ENCODE measurements around the gene LINC01488.

LINC01488 gene

DNA sequence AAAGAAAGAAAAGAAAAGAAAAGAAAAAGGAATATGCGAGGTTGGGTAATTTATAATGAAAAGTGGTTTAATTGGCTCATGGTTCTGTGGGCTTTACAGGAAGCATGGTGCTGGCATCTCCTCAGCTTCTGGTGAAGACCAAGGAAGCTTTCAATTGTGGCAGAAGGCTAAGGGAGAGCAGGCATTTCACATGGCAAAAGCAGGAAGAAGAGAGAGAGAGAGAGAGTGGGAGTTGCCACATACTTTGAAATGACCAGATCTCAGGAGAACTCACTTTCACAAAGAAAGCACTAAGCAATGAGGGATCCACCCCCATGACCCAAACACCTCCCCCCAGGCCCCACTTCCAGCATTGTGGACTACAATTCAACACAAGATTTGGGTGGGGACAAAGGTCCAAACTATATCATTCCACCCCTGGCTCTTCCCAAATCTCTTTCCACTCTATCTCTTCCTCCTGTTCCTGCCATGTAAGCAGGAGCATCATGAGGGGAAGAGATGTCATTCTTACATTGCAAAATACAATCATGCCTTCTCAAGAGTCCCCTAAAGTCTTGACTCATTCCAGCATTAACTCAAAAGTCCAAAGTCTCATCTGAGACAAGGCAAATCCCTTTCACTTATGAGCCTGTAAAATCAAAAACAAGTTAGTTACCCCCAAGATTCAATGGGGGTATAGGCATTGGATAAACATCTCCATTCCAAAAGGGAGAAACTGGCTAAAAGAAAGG is 38.9 kb downstream of the LINC01488 start:
- TF ChIP-seq POLR2AphosphoS5 (IDR thresholded peaks at IDR 0.05; ENCODE audit: low read depth, low read length) (no peak), POU2F2 (IDR thresholded peaks at IDR 0.05; ENCODE audit: low read depth, low read length) (no peak), SPI1 (IDR thresholded peaks at IDR 0.05; ENCODE audit: low read depth, low read length) (no peak)
- FAIRE-seq (no peak), DNase-seq (ENCODE audit: insufficient read length, low spot score) (no peak)

DNA sequence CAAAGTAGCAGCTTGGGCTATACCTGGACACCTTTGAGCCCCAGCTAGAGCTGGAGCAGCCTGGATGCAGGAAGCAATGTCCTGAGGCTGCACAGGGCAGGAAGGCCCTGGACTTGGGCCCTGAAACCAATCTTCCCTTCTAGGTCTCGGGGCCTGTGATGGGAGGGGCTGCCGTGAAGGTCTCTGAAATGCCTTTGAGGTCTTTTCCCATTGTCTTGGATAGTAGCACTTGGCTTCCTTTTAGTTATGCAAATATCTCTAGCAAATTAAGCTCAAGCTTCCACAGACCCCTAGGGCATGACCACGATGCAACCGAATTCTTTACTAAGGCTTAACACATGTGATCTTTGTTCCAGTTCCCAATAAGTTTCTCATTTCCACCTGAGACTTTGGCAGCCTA is 40.0 kb downstream of the LINC01488 start:
- TF ChIP-seq PAX5 (IDR thresholded peaks at IDR 0.05; ENCODE audit: insufficient read depth, low read length, severe bottlenecking) (no peak), POLR2AphosphoS5 (IDR thresholded peaks at IDR 0.05; ENCODE audit: low read depth, low read length) (no peak), SPI1 (IDR thresholded peaks at IDR 0.05; ENCODE audit: low read depth, low read length) (no peak), POU2F2 (IDR thresholded peaks at IDR 0.05; ENCODE audit: low read depth, low read length) (no peak), POLR2A (IDR thresholded peaks at IDR 0.05; ENCODE audit: low read depth, low read length) (no peak), TAF1 (IDR thresholded peaks at IDR 0.05; ENCODE audit: low read depth, low read length) (no peak)
- no peak for DNase-seq (ENCODE audit: insufficient read length, low spot score)
- no peak for FAIRE-seq

DNA sequence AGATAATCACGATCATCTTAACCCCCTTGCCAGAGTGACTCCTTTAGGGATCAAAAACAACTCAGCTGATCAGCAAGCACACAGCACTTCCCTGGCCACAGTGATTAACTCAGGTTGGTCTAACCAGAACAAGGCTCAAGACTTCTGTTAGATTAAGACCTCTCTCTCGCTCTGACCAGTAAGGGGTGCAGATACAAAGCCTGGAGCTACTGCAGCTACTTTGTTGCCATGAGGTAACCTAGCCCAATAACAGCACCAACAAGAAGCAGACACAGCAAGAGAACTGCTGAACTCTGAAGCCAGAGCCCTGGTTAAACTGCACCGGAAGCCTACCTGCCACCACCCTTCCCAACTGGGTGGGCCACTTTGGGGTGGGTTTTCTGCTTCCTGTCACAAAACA is 42.0 kb downstream of the LINC01488 start:
- FAIRE-seq (no peak), DNase-seq (ENCODE audit: insufficient read length, low spot score) (no peak)
- TF ChIP-seq SPI1 (IDR thresholded peaks at IDR 0.05; ENCODE audit: low read depth, low read length) (no peak), POLR2A (IDR thresholded peaks at IDR 0.05; ENCODE audit: low read depth, low read length) (no peak), POLR2AphosphoS5 (IDR thresholded peaks at IDR 0.05; ENCODE audit: low read depth, low read length) (no peak), PAX5 (IDR thresholded peaks at IDR 0.05; ENCODE audit: insufficient read depth, low read length, severe bottlenecking) (no peak), POU2F2 (IDR thresholded peaks at IDR 0.05; ENCODE audit: low read depth, low read length) (no peak), TAF1 (IDR thresholded peaks at IDR 0.05; ENCODE audit: low read depth, low read length) (no peak)

DNA sequence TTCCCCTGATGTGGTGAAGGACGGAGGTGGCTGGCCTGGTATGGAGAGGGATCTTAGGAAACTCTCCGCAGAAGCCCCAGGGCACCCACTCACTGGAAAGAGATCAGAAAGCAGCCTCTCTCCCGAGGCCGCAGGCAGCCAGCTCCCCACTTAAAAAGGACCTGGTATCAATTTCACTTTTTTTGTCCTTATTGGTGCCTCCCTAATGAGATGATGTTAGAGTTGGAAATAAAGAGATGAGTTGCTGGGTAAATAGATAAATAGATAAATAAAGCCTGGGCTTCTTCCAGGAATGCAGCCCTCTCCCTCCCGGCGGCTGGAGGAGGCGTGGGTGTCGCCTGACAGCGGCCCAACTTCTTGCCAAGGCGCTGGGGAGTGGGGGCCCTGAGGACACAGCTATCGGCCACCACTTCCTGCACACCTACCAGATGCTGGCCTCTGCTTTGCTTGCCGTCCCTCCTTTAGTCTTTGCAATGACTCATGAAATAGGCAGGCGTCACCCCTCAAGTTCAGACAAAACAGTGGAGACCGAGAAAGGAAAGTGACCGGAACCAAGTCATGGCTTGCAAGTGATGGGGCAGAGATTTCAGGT is 42.9 kb downstream of the LINC01488 start:
- TF ChIP-seq TAF1 (IDR thresholded peaks at IDR 0.05; ENCODE audit: low read depth, low read length) (no peak), SPI1 (IDR thresholded peaks at IDR 0.05; ENCODE audit: low read depth, low read length) (no peak), PAX5 (IDR thresholded peaks at IDR 0.05; ENCODE audit: insufficient read depth, low read length, severe bottlenecking) (no peak)
- FAIRE-seq = no peak
- DNase-seq (ENCODE audit: insufficient read length, low spot score) = no peak

DNA sequence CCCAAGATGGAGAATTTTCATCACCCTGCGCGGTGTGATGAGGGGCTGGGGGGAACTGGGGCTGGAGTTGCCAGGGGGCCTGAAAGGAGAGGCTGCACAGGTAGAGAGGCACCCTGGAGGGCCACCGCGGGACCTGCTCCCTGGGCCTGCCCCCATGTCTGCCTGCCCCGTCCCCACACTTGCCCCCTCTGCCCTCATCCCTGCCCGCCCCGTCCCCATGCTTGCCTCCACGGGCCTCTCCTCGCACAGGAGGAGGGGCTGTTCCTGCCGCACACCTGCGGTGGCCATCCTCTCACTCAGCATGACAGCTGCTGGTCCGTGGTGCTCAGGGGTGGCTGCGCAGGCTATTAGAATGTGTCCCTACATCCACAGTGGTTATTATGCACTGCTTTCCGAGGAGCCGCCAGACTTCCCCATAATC is 43.5 kb downstream of the LINC01488 start:
- FAIRE-seq (no peak), DNase-seq (ENCODE audit: insufficient read length, low spot score) (no peak)
- no peak for TF ChIP-seq SPI1 (IDR thresholded peaks at IDR 0.05; ENCODE audit: low read depth, low read length)
- TF ChIP-seq PAX5 (IDR thresholded peaks at IDR 0.05; ENCODE audit: insufficient read depth, low read length, severe bottlenecking) = no peak
- TF ChIP-seq POU2F2 (IDR thresholded peaks at IDR 0.05; ENCODE audit: low read depth, low read length) = no peak
- no peak for TF ChIP-seq POLR2AphosphoS5 (IDR thresholded peaks at IDR 0.05; ENCODE audit: low read depth, low read length)
- no peak for TF ChIP-seq TAF1 (IDR thresholded peaks at IDR 0.05; ENCODE audit: low read depth, low read length)
- no peak for TF ChIP-seq POLR2A (IDR thresholded peaks at IDR 0.05; ENCODE audit: low read depth, low read length)

DNA sequence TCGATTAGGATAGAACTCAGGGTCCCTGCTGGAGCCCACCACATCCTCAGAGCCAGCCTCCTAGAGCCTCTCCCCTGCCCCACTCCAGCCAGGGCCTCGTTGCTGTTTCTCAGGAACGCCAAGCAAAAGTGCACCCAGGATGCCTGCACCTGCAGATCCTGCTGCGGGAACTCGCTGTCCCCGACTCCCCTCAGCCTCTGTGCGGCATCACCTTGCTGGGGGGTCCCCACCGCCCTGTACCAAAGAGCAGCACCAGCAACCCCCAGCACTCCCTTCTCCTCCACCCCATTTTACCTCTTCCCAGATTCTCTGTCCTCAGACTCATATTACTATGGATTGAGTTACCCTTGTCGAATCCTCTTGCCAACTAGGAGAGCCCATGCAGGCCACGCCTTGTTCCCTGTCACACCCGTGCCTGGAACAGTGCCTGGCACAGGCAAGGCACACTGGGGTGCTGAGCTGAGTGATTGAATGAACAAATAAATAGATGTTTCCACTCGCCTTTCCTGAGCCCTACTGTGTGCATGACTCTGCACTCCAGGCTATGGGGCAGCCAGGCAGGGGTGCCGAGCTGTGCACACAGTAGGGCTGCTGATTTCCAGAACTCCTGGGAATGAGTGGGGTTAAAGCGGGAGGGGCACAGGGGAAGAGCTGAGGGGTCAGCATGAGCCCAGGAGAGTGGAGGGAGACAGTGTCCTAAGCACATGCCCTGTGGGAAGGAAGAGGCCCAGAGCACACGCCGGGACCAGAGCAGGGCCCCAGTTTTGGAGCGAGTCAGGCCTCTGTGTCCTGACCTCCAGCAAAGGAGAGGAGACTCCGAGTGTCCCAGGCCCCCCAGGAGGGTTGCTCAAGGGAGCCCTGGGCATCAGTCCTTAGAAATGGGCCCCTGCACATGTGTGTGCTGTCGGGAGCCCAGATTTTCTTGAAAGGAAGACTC is 44.3 kb downstream of the LINC01488 start:
- DNase-seq (ENCODE audit: insufficient read length, low spot score) (no peak), FAIRE-seq (no peak)
- TF ChIP-seq SPI1 (IDR thresholded peaks at IDR 0.05; ENCODE audit: low read depth, low read length) (no peak), POLR2A (IDR thresholded peaks at IDR 0.05; ENCODE audit: low read depth, low read length) (no peak)

DNA sequence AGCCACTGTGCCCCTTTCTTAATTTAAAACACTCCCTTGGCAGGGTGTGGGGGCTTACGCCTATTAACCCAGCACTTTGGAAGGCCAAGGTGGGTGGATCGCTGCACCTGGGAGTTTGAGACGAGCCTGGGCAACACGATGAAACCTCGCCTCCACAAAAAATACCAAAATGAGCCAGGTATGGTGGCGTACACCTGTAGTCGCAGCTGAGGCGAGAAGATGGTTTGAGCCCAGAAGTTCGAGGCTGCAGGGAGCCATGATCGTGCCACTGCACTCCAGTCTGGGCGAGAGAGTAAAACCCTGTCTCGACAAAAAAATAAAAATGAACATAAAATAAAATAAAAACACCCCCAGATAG is 45.0 kb downstream of the LINC01488 start:
- FAIRE-seq (no peak), DNase-seq (ENCODE audit: insufficient read length, low spot score) (no peak)
- TF ChIP-seq POLR2AphosphoS5 (IDR thresholded peaks at IDR 0.05; ENCODE audit: low read depth, low read length) (no peak), SPI1 (IDR thresholded peaks at IDR 0.05; ENCODE audit: low read depth, low read length) (no peak), TAF1 (IDR thresholded peaks at IDR 0.05; ENCODE audit: low read depth, low read length) (no peak), POU2F2 (IDR thresholded peaks at IDR 0.05; ENCODE audit: low read depth, low read length) (no peak), POLR2A (IDR thresholded peaks at IDR 0.05; ENCODE audit: low read depth, low read length) (no peak), PAX5 (IDR thresholded peaks at IDR 0.05; ENCODE audit: insufficient read depth, low read length, severe bottlenecking) (no peak)

DNA sequence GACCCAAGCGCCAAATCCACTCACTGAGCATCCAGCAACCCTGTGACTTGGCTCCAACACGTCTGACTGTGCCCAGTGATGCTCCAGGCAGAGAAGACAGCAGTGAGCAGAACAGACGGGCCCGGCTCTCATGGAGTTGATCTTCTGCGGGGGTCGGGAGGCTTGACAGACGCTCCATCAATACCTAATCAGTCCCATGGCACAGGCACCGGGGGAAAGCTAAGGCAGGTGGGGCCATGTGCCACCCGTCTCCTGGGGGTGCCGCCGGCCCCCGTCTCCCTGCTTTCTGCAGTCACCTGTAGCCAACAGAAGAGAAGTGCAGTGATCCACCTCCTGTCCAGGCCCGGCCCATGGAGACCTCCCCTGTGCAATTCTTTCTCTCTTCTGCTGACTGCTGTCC is 47.5 kb downstream of the LINC01488 start:
- no peak for DNase-seq (ENCODE audit: insufficient read length, low spot score)
- FAIRE-seq = no peak
- TF ChIP-seq PAX5 (IDR thresholded peaks at IDR 0.05; ENCODE audit: insufficient read depth, low read length, severe bottlenecking) (no peak), SPI1 (IDR thresholded peaks at IDR 0.05; ENCODE audit: low read depth, low read length) (no peak), POLR2AphosphoS5 (IDR thresholded peaks at IDR 0.05; ENCODE audit: low read depth, low read length) (no peak), POLR2A (IDR thresholded peaks at IDR 0.05; ENCODE audit: low read depth, low read length) (no peak), POU2F2 (IDR thresholded peaks at IDR 0.05; ENCODE audit: low read depth, low read length) (no peak), TAF1 (IDR thresholded peaks at IDR 0.05; ENCODE audit: low read depth, low read length) (no peak)

DNA sequence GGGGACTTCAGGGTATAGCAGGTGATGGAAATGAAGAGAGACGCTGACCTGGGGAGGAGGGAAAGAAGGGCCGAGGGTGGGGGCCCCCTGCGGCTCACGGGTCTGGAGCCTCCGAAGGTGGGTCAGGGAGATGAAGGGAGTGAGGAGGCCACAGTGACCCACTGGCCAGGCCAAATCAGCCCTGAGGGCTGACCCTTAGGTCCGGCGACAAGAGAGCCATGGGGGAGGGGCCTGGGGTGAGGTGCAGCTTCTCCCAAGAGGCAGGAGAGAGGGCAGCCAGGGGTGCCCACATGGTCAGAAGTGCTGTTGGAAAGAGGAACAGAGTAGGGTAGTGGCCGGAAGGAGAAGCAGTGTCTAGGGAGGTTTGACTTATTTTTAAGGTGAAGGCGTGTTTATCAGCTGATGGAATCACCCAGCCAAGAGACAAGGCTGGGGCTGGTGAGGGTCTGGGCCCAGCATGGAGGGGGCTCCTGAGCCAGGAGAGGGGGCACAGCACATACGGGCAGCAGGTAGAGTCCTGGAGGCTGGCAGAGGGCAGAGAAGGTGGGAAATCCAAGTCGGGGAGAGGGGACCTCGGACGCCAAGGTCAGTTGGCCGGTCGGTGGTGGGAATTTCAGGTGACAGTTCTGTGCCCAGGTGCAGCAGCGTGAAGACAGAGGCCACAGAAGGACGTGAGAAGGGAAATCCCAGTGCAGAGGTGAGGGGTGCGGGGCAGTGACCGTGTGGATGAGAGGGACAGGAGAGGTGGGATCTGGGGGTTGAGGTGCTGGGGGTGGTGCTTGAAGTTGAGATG is 49.0 kb downstream of the LINC01488 start:
- TF ChIP-seq TAF1 (IDR thresholded peaks at IDR 0.05; ENCODE audit: low read depth, low read length) (no peak), SPI1 (IDR thresholded peaks at IDR 0.05; ENCODE audit: low read depth, low read length) (peak; percentile 79)
- DNase-seq (ENCODE audit: insufficient read length, low spot score) (no peak), FAIRE-seq (no peak)

Measured in GM12891 (cell line).